AG09319 (cell line): ENCODE data around the gene FAM50B.

Experiments
- DNase-seq: peaks from one replicate; pipeline ENCODE4 v3.0.0-alpha.2; 2010; ENCODE audit warnings: low read depth; ENCODE audit errors: extremely low read depth
- TF ChIP-seq, protein P1 (sequence below): IDR thresholded peaks from 2 replicates; pipeline ENCODE4 v1.5.1; 2011; ENCODE audit warnings: low read depth, mild to moderate bottlenecking, inconsistent platforms, low read length, moderate library complexity

The FAM50B gene

DNA sequence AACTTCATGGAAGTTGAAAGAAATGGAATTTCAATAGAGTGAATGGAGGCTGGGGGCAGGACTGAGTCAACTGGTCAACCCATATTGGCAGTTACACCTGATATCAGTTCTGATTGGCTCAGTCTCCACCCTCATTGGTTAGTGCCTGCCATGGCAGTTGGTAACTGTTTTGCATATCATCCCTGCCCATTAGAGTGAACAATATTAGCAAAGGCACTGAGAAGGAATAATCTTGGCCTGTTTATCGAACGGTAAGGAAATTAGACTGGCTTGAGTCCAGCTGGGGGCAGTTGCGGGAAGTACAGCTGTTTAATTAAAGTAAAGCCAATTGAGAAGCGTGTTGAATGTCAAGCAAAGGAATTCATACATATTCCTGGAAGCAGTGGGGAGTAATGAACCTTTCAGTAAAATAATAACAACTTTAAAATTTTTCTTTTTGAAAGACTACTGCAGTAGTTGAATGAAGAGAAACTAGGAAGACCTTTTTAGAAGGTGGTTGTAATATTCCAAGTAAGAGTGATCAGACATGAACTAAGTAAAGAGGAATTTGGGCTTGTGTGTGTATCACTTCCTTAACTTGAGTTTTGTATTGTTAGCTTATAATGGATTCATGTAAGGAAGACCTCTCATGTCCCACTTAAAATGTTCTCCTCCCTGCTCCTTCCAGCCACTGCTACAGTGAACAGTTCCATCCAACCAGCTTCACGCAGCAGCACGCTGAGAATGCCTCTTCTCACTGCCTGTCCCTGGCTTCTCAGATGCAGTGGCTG, 17.2 kb upstream of the FAM50B start:
- no peak for DNase-seq
- TF ChIP-seq, protein P1, sequence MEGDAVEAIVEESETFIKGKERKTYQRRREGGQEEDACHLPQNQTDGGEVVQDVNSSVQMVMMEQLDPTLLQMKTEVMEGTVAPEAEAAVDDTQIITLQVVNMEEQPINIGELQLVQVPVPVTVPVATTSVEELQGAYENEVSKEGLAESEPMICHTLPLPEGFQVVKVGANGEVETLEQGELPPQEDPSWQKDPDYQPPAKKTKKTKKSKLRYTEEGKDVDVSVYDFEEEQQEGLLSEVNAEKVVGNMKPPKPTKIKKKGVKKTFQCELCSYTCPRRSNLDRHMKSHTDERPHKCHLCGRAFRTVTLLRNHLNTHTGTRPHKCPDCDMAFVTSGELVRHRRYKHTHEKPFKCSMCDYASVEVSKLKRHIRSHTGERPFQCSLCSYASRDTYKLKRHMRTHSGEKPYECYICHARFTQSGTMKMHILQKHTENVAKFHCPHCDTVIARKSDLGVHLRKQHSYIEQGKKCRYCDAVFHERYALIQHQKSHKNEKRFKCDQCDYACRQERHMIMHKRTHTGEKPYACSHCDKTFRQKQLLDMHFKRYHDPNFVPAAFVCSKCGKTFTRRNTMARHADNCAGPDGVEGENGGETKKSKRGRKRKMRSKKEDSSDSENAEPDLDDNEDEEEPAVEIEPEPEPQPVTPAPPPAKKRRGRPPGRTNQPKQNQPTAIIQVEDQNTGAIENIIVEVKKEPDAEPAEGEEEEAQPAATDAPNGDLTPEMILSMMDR = no peak

DNA sequence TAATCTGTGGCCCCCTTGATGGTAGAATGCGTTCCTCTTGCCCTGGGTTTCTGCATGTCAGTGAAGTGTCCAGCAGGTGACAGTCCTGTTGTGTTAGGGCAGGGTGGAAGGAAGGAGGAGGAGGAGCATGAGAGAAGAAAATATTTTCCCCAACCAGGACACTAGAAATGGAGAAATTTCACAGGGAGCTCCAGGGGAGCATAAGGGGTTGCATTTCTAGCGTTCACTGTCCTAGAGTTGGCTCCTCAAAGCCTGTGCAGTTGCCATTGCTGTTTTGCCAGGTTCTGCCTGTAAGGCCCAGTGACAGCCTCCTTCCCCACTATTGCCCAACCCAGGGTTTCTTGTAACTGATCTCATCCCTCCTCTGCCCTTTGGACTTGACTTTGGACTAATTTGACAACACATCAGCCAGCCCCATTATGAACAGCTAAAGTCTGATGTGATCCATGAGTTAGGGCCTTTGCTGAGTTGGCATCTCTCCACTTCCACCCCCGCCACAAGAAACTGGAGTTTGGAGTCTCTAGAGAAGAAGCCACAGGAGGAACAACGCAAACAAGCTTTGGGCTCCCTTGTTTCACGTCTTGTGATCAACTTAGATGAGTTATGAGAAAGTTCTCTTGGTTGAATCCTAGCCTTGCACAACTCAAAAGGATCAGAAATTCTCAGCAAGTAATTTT, 14.0 kb upstream of the FAM50B start:
- DNase-seq = no peak
- TF ChIP-seq, protein P1 = no peak

GRCh38 chr6:3835785-3836184, 13.4 kb upstream of the FAM50B start:
- DNase-seq = no peak
- TF ChIP-seq, protein P1 = no peak

- no peak for DNase-seq
- TF ChIP-seq, protein P1 = no peak
These were observed 12.6 kb upstream of the FAM50B start for GRCh38 chr6:3836566-3836965.

DNA sequence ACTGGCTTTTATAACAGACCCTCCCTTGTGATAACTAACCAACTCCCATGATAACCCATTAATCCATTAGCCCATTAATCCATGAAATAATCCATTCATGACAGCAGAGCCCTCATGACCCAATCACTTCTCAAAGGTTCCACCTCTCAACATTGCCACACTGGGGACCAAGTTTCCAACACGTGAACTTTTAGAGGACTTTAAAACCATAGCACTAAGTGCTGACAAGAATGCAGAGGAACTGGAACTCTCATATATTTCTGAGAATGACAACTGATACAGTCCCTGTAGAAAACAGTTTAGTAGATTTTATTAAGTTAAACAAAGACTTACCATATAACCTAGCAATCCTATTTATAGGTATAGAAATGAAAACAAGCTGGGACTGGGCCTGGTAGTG, 11.4 kb upstream of the FAM50B start:
- DNase-seq = no peak
- TF ChIP-seq, protein P1 = no peak

- peak; percentile 39 for DNase-seq
- TF ChIP-seq, protein P1 = no peak
These were observed 9.9 kb upstream of the FAM50B start for GRCh38 chr6:3838992-3839867.
